22Rv1 (cell line): ENCODE measurements around the gene ABCD1.
"Not testable (repeated sequence)": the region's sequence is repeated elsewhere in the genome, so short reads cannot be mapped to it uniquely, and the experiment has no call there.

Source experiments
- H3K27ac ChIP-seq: fragments of 450-650 bp; 2 replicates; pipeline ENCODE4 v1.5.1; 2017
- ZFX ChIP-seq: fragments of 450-650 bp; IDR thresholded peaks from 2 replicates; pipeline ENCODE4 v1.6.1; 2017; ENCODE audit warnings: antibody characterized with exemption, borderline replicate concordance
- TF ChIP-seq, protein P1 (sequence below): fragments of 450-650 bp; IDR thresholded peaks from 2 replicates; pipeline ENCODE4 v1.5.1; 2017; ENCODE audit warnings: mild to moderate bottlenecking

Gene ABCD1

DNA sequence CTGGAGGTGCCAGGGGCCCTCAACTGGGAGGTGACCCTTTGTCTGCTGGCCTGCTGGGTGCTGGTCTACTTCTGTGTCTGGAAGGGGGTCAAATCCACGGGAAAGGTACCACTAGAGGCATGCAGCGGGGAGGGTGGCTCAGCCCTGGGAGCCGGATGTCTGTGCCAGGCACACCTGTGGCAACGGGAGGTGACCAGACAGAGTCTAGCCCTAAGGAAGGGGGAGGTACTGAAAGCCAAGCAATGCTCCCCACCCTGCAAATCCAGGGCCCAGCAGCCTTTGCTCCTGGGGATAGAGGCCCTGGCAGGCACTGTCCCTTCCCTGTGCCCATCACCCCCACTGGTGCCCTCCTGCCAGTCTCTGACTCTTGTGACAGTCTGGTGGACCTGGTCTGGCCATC is 32.7 kb upstream of the ABCD1 start:
- TF ChIP-seq, protein P1, sequence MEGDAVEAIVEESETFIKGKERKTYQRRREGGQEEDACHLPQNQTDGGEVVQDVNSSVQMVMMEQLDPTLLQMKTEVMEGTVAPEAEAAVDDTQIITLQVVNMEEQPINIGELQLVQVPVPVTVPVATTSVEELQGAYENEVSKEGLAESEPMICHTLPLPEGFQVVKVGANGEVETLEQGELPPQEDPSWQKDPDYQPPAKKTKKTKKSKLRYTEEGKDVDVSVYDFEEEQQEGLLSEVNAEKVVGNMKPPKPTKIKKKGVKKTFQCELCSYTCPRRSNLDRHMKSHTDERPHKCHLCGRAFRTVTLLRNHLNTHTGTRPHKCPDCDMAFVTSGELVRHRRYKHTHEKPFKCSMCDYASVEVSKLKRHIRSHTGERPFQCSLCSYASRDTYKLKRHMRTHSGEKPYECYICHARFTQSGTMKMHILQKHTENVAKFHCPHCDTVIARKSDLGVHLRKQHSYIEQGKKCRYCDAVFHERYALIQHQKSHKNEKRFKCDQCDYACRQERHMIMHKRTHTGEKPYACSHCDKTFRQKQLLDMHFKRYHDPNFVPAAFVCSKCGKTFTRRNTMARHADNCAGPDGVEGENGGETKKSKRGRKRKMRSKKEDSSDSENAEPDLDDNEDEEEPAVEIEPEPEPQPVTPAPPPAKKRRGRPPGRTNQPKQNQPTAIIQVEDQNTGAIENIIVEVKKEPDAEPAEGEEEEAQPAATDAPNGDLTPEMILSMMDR, result no peak
- no peak for TF ChIP-seq ZFX
- H3K27ac ChIP-seq, result no peak overlapping the region

DNA sequence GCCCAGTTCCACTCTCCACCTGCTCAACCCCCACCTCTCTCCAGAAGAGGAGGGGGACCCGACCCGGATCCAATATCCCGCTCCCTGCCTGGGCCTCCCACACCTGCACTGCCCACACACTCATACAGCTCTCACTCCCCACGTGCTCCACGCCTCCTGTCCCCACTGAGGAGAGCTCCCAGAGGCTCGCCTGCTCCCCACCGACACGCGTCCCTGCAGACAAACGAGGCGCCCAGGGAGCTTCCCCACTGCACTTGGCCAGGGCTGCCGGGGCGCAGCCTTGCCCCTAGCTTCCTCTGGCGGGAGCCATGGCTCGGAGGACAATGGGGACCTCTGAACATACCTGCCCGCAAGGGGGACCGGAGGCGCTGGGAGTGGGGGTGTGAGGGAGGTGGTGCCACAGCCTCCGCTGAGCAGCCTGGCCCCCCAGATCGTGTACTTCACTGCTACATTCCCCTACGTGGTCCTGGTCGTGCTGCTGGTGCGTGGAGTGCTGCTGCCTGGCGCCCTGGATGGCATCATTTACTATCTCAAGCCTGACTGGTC is 32.0 kb upstream of the ABCD1 start:
- no peak overlapping the region for H3K27ac ChIP-seq

DNA sequence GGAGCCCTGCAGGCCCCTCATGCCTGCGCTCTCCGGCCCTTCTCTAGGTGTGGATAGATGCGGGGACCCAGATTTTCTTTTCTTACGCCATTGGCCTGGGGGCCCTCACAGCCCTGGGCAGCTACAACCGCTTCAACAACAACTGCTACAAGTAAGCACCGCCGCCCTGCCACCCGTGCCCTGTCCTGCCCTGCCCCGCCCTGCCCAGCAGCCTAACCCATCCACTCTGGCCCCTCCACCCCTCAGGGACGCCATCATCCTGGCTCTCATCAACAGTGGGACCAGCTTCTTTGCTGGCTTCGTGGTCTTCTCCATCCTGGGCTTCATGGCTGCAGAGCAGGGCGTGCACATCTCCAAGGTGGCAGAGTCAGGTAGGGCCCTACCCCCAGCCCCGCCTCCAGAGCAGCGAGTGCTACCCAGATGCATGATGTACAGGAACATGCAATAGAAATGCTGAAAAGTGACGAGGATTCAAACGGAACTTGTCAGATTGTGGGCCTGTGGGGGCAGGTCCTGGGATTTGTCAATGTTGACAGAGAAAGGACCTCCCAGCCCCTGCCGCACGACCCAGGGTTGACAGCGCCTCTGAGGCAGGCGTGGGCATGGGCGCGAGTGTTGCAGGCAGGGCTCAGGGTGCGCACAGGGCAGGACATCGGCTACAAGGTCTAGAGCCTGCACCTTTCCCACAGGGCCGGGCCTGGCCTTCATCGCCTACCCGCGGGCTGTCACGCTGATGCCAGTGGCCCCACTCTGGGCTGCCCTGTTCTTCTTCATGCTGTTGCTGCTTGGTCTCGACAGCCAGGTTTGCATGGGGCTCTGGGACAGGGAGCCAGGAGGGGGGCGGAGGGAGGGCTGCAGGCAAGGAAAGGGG is 31.2 kb upstream of the ABCD1 start:
- no peak overlapping the region for H3K27ac ChIP-seq
- TF ChIP-seq ZFX, result no peak
- TF ChIP-seq, protein P1, result no peak

More for the DNA sequence above, 32.0 kb upstream of the ABCD1 start:
- TF ChIP-seq, protein P1, result no peak
- TF ChIP-seq ZFX, result no peak

DNA sequence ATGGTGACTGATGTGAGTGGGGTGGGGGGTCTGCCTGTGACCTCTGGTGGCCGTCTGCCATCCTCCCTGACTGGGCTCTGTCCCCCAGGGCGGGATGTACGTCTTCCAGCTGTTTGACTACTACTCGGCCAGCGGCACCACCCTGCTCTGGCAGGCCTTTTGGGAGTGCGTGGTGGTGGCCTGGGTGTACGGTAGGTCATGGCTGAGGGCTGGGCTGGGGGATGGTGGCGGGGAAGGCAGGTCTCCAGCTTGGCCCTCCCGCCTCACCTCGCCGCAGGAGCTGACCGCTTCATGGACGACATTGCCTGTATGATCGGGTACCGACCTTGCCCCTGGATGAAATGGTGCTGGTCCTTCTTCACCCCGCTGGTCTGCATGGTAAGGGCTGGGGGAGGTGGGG is 30.4 kb upstream of the ABCD1 start:
- H3K27ac ChIP-seq, result not testable (repeated sequence)

DNA sequence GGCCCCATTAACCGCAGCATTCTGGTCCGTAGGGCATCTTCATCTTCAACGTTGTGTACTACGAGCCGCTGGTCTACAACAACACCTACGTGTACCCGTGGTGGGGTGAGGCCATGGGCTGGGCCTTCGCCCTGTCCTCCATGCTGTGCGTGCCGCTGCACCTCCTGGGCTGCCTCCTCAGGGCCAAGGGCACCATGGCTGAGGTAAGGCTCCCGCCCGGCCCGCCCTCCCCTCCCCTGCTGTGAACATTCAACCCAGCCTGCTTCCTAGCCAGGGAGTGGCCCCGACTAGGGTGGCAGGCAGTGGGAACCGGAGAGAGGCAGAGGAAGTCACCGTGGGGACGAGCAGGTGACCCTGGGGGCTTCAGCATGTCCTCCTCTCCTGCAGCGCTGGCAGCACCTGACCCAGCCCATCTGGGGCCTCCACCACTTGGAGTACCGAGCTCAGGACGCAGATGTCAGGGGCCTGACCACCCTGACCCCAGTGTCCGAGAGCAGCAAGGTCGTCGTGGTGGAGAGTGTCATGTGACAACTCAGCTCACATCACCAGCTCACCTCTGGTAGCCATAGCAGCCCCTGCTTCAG is 29.9 kb upstream of the ABCD1 start:
- TF ChIP-seq, protein P1, result no peak
- TF ChIP-seq ZFX, result no peak
- H3K27ac ChIP-seq, result no peak overlapping the region

DNA sequence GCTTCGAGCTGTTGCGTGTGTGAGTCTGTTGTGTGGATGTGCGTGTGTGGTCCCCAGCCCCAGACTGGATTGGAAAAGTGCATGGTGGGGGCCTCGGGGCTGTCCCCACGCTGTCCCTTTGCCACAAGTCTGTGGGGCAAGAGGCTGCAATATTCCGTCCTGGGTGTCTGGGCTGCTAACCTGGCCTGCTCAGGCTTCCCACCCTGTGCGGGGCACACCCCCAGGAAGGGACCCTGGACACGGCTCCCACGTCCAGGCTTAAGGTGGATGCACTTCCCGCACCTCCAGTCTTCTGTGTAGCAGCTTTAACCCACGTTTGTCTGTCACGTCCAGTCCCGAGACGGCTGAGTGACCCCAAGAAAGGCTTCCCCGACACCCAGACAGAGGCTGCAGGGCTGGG is 28.6 kb upstream of the ABCD1 start:
- no peak overlapping the region for H3K27ac ChIP-seq
- TF ChIP-seq ZFX, result no peak
- TF ChIP-seq, protein P1, result no peak

DNA sequence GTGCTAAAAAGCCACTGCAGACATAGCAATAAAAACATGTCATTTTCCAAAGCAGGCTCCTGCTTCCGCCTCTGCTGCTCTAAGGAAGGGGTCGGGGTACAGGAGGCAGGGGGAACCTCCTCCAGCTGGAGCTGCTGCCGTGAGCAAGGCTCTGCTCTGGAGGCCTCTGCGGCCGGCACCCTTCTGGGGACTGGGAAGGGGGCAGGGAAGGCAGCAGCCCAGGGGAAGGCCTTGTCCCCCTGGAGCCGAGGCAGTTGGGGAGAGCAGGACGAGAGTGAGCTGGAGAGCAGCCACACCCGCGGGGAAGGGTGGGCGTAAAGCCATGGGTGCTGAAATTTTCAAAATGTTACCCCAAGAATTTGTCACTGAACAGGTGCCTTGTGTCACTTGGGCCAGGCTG is 28.1 kb upstream of the ABCD1 start:
- not testable (repeated sequence) for H3K27ac ChIP-seq

DNA sequence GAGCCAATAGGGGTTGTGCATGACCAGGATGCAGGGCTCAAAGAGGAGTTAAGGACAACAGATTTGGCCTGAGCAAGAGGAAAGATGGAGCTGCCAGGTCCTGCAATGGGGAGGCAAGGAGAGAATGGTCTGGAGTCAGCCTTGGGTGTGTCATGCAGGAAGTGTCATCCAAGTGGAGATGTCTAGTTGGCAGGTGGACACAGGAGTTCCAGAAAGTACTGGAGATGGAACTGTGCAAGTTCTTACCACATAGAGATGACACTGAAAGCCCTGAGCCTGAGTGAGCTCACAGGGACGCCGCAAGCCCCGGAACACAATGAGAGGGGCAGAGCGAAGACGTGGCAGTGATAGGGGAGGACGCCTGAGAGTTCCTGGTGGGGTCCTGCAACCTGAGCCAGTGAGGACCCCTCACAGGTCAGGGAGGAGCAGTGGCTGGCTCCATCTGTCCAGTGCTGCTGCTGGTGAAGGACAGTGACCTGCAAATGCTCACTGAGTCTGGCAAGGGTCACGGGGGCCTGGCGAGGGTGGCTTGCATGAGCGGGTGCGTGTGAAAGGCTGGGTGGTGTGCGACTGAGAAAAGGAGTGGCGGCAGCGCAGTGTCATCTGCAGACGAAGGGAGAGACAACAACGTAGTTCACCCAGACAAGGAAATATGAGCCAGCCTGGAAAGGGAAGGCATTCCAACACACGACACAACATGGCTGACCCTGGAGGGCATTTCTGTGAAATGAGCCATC is 27.5 kb upstream of the ABCD1 start:
- H3K27ac ChIP-seq, result not testable (repeated sequence)
